HCT116 (cell line): Measurements from ENCODE around the gene CFAP46. TPM values are rescaled to one million over a fixed set of nuclear protein-coding genes. Genes with fewer than 3 reads are reported as not detected.

ENCODE experiments used
- ATAC-seq: fragments of 200-7000 bp; cut with Tn5 transposase; 2 replicates; pipeline ENCODE4 v1.9.1; 2020; ENCODE audit warnings: mild to moderate bottlenecking, moderate library complexity
- BruUV-seq: library from RNA; stranded (reverse); fragments of 400-500 nt; replicated peaks from 2 replicates; lab custom pipeline; 2021; lab: Mats Ljungman, UMichigan
- CTCF ChIA-PET: fragments of 300-600 bp; sonication (Branson Sonifier 250); formaldehyde crosslinking; loops from one replicate; lab custom pipeline; 2021; ENCODE audit warnings: antibody characterized with exemption; lab: Charles Lee
- POLR2A ChIA-PET: fragments of 300-600, 350-600 bp; sonication (Branson Sonifier 250); formaldehyde crosslinking; loops from one replicate; lab custom pipeline; 2021; ENCODE audit warnings: antibody characterized with exemption; lab: Charles Lee
- RAD21 ChIA-PET, 2 experiments: fragments of 300-600 bp; sonication (Branson Sonifier 250); formaldehyde crosslinking; loops; one replicate each; lab custom pipeline; 2023; ENCODE audit warnings: low total read pairs in 2 of 2; ENCODE audit not compliant: uncharacterized antibody in 2 of 2, unreplicated experiment in 2 of 2, low non-redundant PET in 1 of 2; lab: Charles Lee
- DNase-seq: peaks from one replicate; pipeline ENCODE4 v3.0.0-alpha.2; 2010; ENCODE audit warnings: low read depth, low spot score
- H2AFZ ChIP-seq: fragments of 200-600 bp; shearing (Covaris generic), sonication (generic); 2 replicates; pipeline ENCODE4 v1.6.1; 2017; ENCODE audit warnings: low read depth, mixed run types, mixed read lengths, antibody characterized with exemption, low read length; ENCODE audit not compliant: poor library complexity, severe bottlenecking
- H3K27ac ChIP-seq: 2 replicates; pipeline ENCODE4 v1.5.1; 2012; ENCODE audit warnings: low read depth, low read length
- H3K27me3 ChIP-seq: fragments of 200-600 bp; sonication (generic); 2 replicates; pipeline ENCODE4 v1.6.1; 2016; ENCODE audit warnings: mixed run types, low read length, mixed read lengths; ENCODE audit not compliant: insufficient read depth
- H3K36me3 ChIP-seq, 2 experiments: fragments of 200-500 bp in 1 of 2; fragments of 200-600 bp in 1 of 2; sonication (Bioruptor generic) in 1 of 2; sonication (generic) in 1 of 2; 2 replicates each; pipeline versions ENCODE4 v1.5.1 to v1.6.1; 2014 to 2016; ENCODE audit warnings: low read length in 2 of 2, inconsistent platforms in 1 of 2, mixed read lengths in 1 of 2, mixed run types in 1 of 2; ENCODE audit not compliant: insufficient read depth in 2 of 2, control insufficient read depth in 1 of 2
- H3K4me1 ChIP-seq, 2 experiments: fragments of 200-600 bp in 1 of 2; sonication (generic) in 1 of 2; 2 replicates each; pipeline versions ENCODE4 v1.5.1 to v1.6.1; 2012 to 2017; ENCODE audit warnings: low read length in 2 of 2, inconsistent platforms in 1 of 2, mild to moderate bottlenecking in 1 of 2, mixed read lengths in 1 of 2, mixed run types in 1 of 2, moderate library complexity in 1 of 2; ENCODE audit not compliant: insufficient read depth in 2 of 2, control insufficient read depth in 1 of 2
- H3K4me2 ChIP-seq: fragments of 200-600 bp; sonication (generic); 2 replicates; pipeline ENCODE4 v1.6.1; 2017; ENCODE audit warnings: mixed run types, low read length, mixed read lengths
- H3K4me3 ChIP-seq, 2 experiments: fragments of 200-600 bp in 1 of 2; sonication (generic) in 1 of 2; replicated peaks in 1 of 2; 2 replicates each; pipeline ENCODE4 v1.5.1; 2011 to 2016; ENCODE audit warnings: low read length in 2 of 2, control low read depth in 1 of 2, low read depth in 1 of 2, mild to moderate bottlenecking in 1 of 2, mixed read lengths in 1 of 2, mixed run types in 1 of 2
- H3K79me2 ChIP-seq: fragments of 200-600 bp; sonication (generic); 2 replicates; pipeline ENCODE4 v1.6.1; 2017; ENCODE audit warnings: mild to moderate bottlenecking, mixed run types, low read length, moderate library complexity, mixed read lengths; ENCODE audit not compliant: insufficient read depth
- H3K9ac ChIP-seq: fragments of 200-600 bp; sonication (generic); 2 replicates; pipeline ENCODE4 v1.6.1; 2016; ENCODE audit warnings: low read length, mixed read lengths
- H3K9me2 ChIP-seq: fragments of 200-600 bp; sonication (generic), shearing (Covaris generic); 2 replicates; pipeline ENCODE4 v1.6.1; 2017; ENCODE audit warnings: mixed run types, mild to moderate bottlenecking, moderate library complexity; ENCODE audit not compliant: insufficient read depth
- H3K9me3 ChIP-seq, 2 experiments: fragments of 200-500 bp in 1 of 2; fragments of 200-600 bp in 1 of 2; sonication (Bioruptor generic) in 1 of 2; sonication (generic) in 1 of 2; 2 replicates each; pipeline ENCODE4 v1.6.1; 2014 to 2017; ENCODE audit warnings: low read length in 2 of 2, mixed read lengths in 2 of 2, inconsistent platforms in 1 of 2, low read depth in 1 of 2, mild to moderate bottlenecking in 1 of 2, mixed run types in 1 of 2, moderate library complexity in 1 of 2; ENCODE audit not compliant: control insufficient read depth in 1 of 2, insufficient read depth in 1 of 2
- H4K20me1 ChIP-seq: fragments of 200-600 bp; sonication (generic), shearing (Covaris generic); 2 replicates; pipeline ENCODE4 v1.6.1; 2017; ENCODE audit warnings: mixed run types, mild to moderate bottlenecking, moderate library complexity; ENCODE audit not compliant: insufficient read depth
- ATF3 ChIP-seq: IDR thresholded peaks from 2 replicates; pipeline ENCODE4 v1.6.1; 2012
- CTCF ChIP-seq, 3 experiments: fragments of 200-600 bp in 1 of 3; sonication (generic) in 1 of 3; IDR thresholded peaks in 2 of 3; conservative IDR thresholded peaks in 1 of 3; 2 replicates each; pipeline ENCODE4 v1.5.1; 2012 to 2017; ENCODE audit warnings: low read depth in 2 of 3, low read length in 2 of 3, antibody characterized with exemption in 1 of 3, borderline replicate concordance in 1 of 3, control low read depth in 1 of 3, mild to moderate bottlenecking in 1 of 3, mixed read lengths in 1 of 3, mixed run types in 1 of 3, moderate library complexity in 1 of 3; ENCODE audit not compliant: insufficient read depth in 1 of 3
- ELF1 ChIP-seq: IDR thresholded peaks from 2 replicates; pipeline ENCODE4 v1.6.1; 2012; ENCODE audit warnings: low read depth, borderline replicate concordance
- EZH2 ChIP-seq: fragments of 200-600 bp; sonication (generic); IDR thresholded peaks from 2 replicates; pipeline ENCODE4 v1.6.1; 2017; ENCODE audit warnings: antibody characterized with exemption, mixed run types
- EZH2phosphoT487 ChIP-seq: fragments of 200-600 bp; IDR thresholded peaks from 2 replicates; pipeline ENCODE4 v1.6.1; 2018; ENCODE audit warnings: antibody characterized with exemption, borderline replicate concordance
- FOSL1 ChIP-seq: IDR thresholded peaks from 2 replicates; pipeline ENCODE4 v1.6.1; 2012; ENCODE audit warnings: low read depth
- POLR2AphosphoS5 ChIP-seq: IDR thresholded peaks from 2 replicates; pipeline ENCODE4 v1.6.1; 2011; ENCODE audit warnings: mild to moderate bottlenecking, low read depth, low read length, moderate library complexity
- RAD21 ChIP-seq: IDR thresholded peaks from 2 replicates; pipeline ENCODE4 v1.6.1; 2012; ENCODE audit warnings: low read depth, mild to moderate bottlenecking
- SRF ChIP-seq: IDR thresholded peaks from 2 replicates; pipeline ENCODE4 v1.6.1; 2012; ENCODE audit warnings: low read depth
- TCF7L2 ChIP-seq: IDR thresholded peaks from 2 replicates; pipeline ENCODE4 v1.7.0; 2011; ENCODE audit warnings: borderline replicate concordance, inconsistent platforms; ENCODE audit not compliant: insufficient read depth, insufficient read length; ENCODE audit errors: extremely low read depth
- ZNF274 ChIP-seq: fragments of 200-500 bp; sonication (Bioruptor generic); IDR thresholded peaks from 2 replicates; pipeline ENCODE4 v1.6.1; 2014; ENCODE audit warnings: mild to moderate bottlenecking, low read depth, low read length, inconsistent platforms
- intact Hi-C: fragments of 100-400 bp; cut with micrococcal nuclease; formaldehyde crosslinking; loops from 2 replicates; pipeline ENCODE4 v1.10.0; 2022
- total RNA-seq: library from RNA; stranded (reverse); gene quantifications from one replicate; pipeline ENCODE4 v1.2.1, GENCODE V29; 2021; ENCODE audit not compliant: unreplicated experiment

The CFAP46 gene
- total RNA-seq, 1 experiment from 2014 or later = 1.4 TPM

- ChIA-PET CTCF (no interaction called here), POLR2A (no interaction called here), RAD21 (no interaction called here)
- TF ChIP-seq POLR2AphosphoS5 (no peak), ATF3 (no peak), CTCF (IDR thresholded peaks at IDR 0.05 in 2 of 3, conservative IDR thresholded peaks at IDR 0.05 in 1 of 3; ENCODE audit: borderline replicate concordance in 1 of 3, insufficient read depth in 1 of 3, low read depth in 2 of 3, low read length in 2 of 3) (no peak), TCF7L2 (no peak), ELF1 (no peak), ZNF274 (no peak), SRF (no peak), EZH2 (no peak), EZH2phosphoT487 (no peak), FOSL1 (no peak), RAD21 (no peak)
- DNase-seq (no peak), ATAC-seq (no peak)
- Histone ChIP-seq H3K9ac (no peak overlapping the region), H3K4me2 (no peak overlapping the region), H3K27ac (no peak overlapping the region), H3K9me2 (no peaks in the 10 kb centered on the region), H3K27me3 (peaks cover 13% of the 10 kb centered on the region), H3K4me1 (no peaks in the 10 kb centered on the region), H4K20me1 (no peaks in the 10 kb centered on the region), H3K9me3 (no peaks in the 10 kb centered on the region), H3K79me2 (no peaks in the 10 kb centered on the region), H3K4me3 (no peak overlapping the region), H2AFZ (no peak overlapping the region), H3K36me3 (no peaks in the 10 kb centered on the region)
- BruUV-seq = no TSS peak
- intact Hi-C loops = no loop called here
Measured at GRCh38 chr10:132827423-132827789, 115.0 kb downstream of the CFAP46 start.
